Activated CD8-positive, alpha-beta memory T cell treated with anti-CD3 and anti-CD28 coated beads, Interleukin-2, amount 50 U/mL, for 1 hour (primary cell): ENCODE measurements around the gene MAP4K5.
"Not testable (repeated sequence)": the region's sequence is repeated elsewhere in the genome, so short reads cannot be mapped to it uniquely, and the experiment has no call there.

Experiments
- DNase-seq: peaks from one replicate; pipeline ENCODE4 v3.0.0-alpha.2; 2020; ENCODE audit errors: extremely low read depth

Gene MAP4K5

GRCh38 chr14:50531595-50532501 lies 521 bp downstream of the MAP4K5 start:
- DNase-seq, result no peak

- DNase-seq, result no peak
Measured at GRCh38 chr14:50530794-50531365, 1.5 kb downstream of the MAP4K5 start.

DNA sequence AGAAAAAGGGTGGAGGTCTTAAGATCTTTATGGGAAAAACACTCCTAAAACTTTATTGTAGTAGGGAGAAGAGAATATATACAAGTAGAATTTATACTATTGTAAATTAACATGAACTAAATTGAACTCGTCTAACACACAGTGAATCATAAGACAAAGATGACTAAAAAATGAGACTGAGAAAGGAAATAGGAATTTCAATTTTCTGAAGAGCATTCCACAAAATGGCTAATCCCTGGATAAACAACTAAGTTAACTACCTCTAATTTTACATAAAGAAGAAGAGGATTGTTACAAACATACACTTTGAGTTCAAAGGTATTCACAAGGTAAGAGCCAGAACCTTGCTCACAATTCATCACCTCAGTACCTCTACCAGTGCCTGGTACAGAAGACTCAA lies 2.0 kb downstream of the MAP4K5 start:
- no peak for DNase-seq

DNA sequence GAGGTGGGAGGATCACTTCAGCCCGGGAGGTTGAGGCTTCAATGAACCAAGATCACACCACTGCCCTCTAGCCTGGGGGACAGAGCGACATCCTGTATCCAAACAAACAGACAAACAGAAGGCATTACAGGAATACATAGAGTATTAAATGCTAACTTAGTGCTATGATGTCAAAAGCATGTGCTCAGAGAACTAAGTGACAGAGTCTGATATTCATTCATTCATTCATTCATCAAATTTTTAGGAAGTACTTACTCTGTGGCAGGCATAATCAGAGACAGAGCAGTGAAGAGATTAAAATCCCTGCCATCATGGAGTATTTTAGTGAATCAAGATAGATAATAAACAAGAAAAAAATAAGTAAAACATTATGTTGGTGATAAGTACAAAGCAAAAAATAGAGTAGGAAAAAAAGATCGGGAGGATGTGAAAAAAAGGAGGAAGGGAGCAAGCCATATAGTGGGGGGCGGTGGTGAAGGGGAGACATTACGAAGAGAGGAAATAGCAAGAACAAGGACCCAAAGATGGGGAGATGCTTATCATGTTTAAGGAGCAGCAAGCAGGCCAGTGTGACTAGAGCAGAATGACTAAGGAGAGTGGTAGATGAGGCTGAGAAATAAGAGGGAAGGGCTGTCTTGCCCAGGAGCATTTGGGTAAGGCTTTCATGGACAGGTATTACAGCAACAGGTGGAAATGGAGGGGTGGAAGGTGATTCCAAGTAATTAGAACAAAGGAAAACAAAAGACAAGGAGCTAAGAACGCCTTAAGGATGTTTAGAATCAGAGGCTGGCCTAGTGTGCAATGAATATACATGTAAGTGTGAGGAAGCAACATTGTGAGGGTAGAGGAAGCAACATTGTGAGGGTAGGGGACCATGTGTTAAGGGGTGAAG lies 2.8 kb downstream of the MAP4K5 start:
- DNase-seq, result no peak

- DNase-seq, result no peak
Measured at GRCh38 chr14:50528000-50528399, 4.4 kb downstream of the MAP4K5 start.

- no peak for DNase-seq
Measured at GRCh38 chr14:50524731-50525515, 7.4 kb downstream of the MAP4K5 start.

GRCh38 chr14:50524060-50524459 lies 8.3 kb downstream of the MAP4K5 start:
- DNase-seq, result no peak

DNA sequence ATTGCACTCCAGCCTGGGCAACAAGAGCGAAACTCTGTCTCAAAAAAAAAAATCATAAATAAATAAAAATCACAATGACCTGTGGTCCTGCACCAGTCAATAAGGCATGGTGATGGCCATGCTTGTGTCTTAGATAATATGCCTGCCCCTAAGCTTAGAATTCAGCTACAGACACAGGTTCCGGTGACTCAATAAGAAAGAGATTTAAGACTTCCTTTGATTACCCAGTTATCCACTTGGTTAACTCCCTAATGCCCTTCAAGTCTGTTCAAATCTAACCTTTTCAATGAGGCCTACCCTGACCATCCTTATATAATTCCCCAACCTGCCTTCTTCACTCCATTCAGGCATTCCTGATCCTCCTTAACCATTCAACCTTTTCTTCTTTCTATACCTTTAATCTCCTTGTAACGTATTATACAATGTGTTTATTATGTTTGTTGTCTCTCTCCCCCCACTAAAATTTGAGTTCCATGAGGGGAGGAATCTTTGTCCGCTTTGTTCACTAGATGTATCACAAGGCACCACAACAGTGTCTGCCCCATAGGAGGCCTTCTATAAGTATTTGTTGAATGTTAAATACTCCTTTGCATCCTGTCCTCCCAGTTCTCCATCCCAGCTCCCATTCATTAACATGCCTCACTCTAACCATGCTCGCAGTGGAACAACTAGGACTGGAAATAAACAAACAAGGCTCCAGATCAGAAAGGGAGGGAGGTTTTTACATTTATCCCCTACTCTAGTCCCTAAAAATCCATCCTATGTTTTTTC lies 8.9 kb downstream of the MAP4K5 start:
- no peak for DNase-seq

- no peak for DNase-seq
Measured at GRCh38 chr14:50521912-50522341, 10.4 kb downstream of the MAP4K5 start.

DNA sequence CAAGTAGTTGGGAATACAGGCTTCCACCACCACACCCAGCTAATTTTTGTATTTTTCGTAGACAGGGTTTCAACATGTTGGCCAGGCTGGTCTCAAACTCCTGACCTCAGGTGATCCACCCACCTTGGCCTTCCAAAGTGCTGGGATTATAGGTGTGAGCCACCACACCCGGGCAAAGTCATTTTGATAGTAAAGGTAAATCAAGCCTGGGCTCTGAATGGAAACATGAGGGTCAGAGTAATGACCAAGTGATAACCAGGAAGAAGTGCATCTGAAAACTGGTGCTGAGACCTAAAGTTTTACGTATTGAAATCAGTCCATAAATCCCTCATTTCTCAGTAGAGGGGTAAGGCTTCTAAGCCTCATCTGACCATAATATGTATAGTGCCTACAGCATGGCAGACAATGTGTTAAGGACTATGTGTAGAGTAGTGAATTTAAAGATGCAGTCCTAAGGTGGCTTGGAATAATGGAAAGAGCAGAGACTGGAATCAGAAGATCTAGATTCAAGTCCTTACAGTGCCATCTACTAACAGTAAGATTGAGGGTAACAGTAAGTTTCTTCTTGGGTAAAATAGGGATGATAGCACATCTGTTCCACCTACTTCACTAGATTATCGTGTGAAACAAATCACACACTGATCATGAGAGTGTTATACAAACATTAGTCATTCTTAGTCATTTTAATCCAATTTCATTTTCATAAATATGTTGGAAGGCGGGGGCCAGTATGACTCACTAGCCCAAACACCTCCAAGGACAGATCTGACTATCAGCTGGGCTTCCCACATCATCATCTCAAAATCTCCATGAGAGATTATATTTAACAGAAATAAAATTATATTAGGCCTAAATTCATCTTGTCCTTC lies 11.2 kb downstream of the MAP4K5 start:
- no peak for DNase-seq

DNA sequence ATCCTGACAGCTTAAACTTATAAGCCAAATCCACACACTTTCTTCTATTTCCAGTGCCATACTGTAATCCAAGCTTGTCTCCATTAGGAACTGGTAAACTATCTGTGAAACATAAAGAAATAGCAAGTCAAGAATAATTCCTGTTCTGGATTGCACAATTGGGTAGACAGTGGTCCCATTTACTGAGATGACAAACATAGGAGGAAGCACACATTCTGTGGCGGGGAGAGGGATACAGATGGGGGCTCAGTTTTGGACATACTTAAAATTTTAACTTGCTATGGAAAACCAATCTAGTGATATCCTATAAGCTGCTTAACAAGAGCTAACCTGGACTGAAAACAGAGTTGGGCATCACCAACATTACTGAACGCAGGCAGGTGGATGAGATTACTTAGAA lies 16.3 kb downstream of the MAP4K5 start:
- DNase-seq, result no peak

- no peak for DNase-seq
Measured at GRCh38 chr14:50512463-50512862, 19.9 kb downstream of the MAP4K5 start.

DNA sequence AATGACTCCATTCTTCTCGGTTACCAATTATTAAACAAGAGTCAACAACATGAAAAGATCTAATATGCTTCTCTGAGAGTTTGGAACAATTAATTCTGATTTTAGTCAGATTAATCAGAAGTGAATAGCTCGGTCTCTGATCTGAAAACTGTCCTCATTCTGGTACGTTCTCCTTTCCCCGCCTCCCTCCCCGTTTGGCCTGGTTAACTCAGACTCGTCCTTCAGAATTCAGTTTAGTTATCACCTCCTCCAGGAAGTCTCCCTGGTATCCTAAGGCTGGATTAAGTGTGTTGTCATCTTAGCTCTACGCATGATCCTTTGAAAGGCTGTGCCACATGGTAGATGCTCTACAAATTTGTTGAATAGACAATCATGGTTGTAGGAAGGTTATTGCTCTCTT lies 22.2 kb downstream of the MAP4K5 start:
- DNase-seq, result no peak

DNA sequence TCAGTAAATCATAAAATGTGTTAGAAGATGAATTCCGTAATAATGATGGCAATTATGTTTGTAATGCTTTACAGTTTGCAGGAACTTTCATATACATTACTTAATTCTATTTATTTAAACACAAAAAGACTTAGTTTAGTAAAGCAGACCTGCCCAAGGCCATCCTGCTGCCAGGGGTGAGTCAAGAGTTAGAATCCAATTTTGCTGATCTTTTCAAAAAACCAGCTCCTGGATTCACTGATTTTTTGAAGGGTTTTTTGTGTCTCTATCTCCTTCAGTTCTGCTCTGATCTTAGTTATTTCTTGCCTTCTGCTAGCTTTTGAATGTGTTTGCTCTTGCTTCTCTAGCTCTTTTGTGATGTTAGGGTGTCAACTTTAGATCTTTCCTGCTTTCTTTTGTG lies 25.3 kb downstream of the MAP4K5 start:
- not testable (repeated sequence) for DNase-seq

GRCh38 chr14:50501642-50502041 lies 30.7 kb downstream of the MAP4K5 start:
- DNase-seq, result no peak

- DNase-seq, result no peak
Measured at GRCh38 chr14:50497351-50497750, 35.0 kb downstream of the MAP4K5 start.

DNA sequence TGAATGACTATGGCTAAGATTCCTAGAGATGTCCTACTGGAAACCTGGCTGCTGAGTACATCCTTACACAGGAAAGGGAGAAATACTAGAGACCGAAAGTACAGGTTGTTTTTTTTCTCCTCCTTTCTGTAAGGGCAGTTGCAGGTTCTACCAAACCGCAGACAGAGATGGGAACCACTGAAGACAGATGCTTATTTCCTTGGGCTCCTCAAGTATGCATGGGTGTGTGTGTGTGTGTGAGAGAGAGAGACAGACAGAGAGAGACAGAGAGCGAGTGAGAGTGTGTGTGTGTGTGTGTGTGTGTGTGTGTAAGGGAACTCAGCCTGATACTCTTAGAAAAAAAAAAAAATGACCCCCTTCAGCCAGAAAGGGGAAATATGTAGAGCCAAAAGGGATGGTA lies 42.5 kb downstream of the MAP4K5 start:
- no peak for DNase-seq

DNA sequence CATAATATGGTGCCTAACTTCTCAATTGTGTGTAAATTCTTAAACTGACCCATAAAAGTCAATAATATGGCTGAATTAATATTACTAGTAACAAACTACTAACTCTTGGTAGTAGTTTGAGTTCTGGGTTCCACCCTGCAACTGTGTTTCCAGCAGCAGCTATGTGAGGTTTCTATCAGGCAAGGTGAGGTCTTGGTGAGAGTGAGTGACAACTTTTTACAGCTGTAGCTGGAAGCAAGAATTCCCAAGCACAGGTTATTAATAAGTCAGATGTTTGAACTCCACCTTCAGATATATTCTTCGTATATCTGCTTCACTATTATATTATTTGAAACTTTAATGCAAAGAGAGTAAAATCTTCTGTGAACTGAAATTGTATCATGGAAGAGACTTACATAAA lies 43.8 kb downstream of the MAP4K5 start:
- DNase-seq, result no peak

DNA sequence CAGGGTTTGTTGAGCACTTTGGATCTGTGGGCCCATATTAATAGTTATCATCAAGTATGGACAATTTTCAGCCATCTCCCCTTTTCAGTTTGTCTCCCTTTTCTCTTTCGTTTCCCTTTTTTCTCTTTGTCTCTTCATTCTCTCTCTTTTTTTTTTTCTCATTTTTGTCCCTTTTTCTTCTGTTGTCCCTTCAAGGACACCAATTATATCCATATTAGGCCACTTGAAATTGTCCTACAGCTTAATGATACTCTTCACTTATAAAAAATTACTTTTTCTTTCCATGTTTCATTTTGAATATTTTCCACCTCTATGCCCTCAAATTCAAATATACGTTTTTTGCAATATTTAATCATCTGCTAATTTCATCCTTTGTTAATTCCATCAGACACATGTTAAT lies 53.3 kb downstream of the MAP4K5 start:
- no peak for DNase-seq

- DNase-seq, result no peak
Measured at GRCh38 chr14:50477760-50478159, 54.6 kb downstream of the MAP4K5 start.
